BJ (cell line): ENCODE data around the gene NR5A1. TPM values are rescaled to one million over a fixed set of nuclear protein-coding genes. Genes with fewer than 3 reads are reported as not detected.

Experiments used
- CTCF ChIA-PET: fragments of 350-600 bp; formaldehyde crosslinking; extraction: SDS; loops from one replicate; lab custom pipeline; 2021; ENCODE audit warnings: antibody characterized with exemption, inconsistent platforms; lab: Yijun Ruan, JAX
- POLR2A ChIA-PET: fragments of 300-600 bp; sonication (Branson Sonifier 250); formaldehyde crosslinking; extraction: SDS; loops from one replicate; lab custom pipeline; 2021; ENCODE audit warnings: antibody characterized with exemption; lab: Charles Lee
- DNase-seq: peaks from one replicate; pipeline ENCODE4 v3.0.0-alpha.2; 2011; ENCODE audit warnings: low read depth
- H3K27me3 ChIP-seq: 2 replicates; pipeline ENCODE4 v1.6.0; 2011; ENCODE audit warnings: low read length; ENCODE audit not compliant: control insufficient read depth, insufficient read depth
- H3K36me3 ChIP-seq: 2 replicates; pipeline ENCODE4 v1.5.1; 2011; ENCODE audit warnings: low read length; ENCODE audit not compliant: control insufficient read depth, insufficient read depth
- H3K4me3 ChIP-seq: 2 replicates; pipeline ENCODE4 v1.5.1; 2011; ENCODE audit warnings: low read depth, mild to moderate bottlenecking, control low read depth, low read length
- CTCF ChIP-seq: IDR thresholded peaks from 2 replicates; pipeline ENCODE4 v1.5.1; 2011; ENCODE audit warnings: low read depth, mild to moderate bottlenecking, control low read depth, inconsistent platforms, low read length, moderate library complexity; ENCODE audit not compliant: insufficient read depth
- polyA plus RNA-seq: library from polyadenylated mRNA; depleted of rRNA; stranded (reverse); fragments of >200 nt; gene quantifications from 2 replicates; pipeline ENCODE4 v1.2.3, GENCODE V29; 2011

The NR5A1 gene
- polyA plus RNA-seq, 1 experiment, result not detected

- Histone ChIP-seq H3K4me3 (no peak overlapping the region), H3K36me3 (no peaks in the 10 kb centered on the region), H3K27me3 (peaks cover 39% of the 10 kb centered on the region)
- ChIA-PET POLR2A (no interaction called here), CTCF (interaction anchor here (0.6 kb wide), 1 partner anchor 854 kb away, joined by 3 read pairs; no protein-coding TSS in a partner anchor)
- TF ChIP-seq CTCF, result no peak
- no peak for DNase-seq
Observed at GRCh38 chr9:124487260-124488182, 19.7 kb downstream of the NR5A1 start.

- peaks cover 40% of the 10 kb centered on the region for H3K27me3 ChIP-seq
- POLR2A ChIA-PET, result no interaction called here
- no peak overlapping the region for H3K4me3 ChIP-seq
- no peak for DNase-seq
- TF ChIP-seq CTCF, result no peak
- no peaks in the 10 kb centered on the region for H3K36me3 ChIP-seq
- CTCF ChIA-PET, result no interaction called here
Observed at GRCh38 chr9:124486778-124487259, 20.4 kb downstream of the NR5A1 start.

- H3K4me3 ChIP-seq, result no peak overlapping the region
- DNase-seq, result no peak
- peaks cover 41% of the 10 kb centered on the region for H3K27me3 ChIP-seq
- TF ChIP-seq CTCF, result no peak
- no peaks in the 10 kb centered on the region for H3K36me3 ChIP-seq
- POLR2A ChIA-PET, result interaction anchor here (0.6 kb wide), 1 partner anchor 8 kb away, joined by 7 read pairs; no protein-coding TSS in a partner anchor
- CTCF ChIA-PET, result no interaction called here
Observed at GRCh38 chr9:124485936-124486335, 21.3 kb downstream of the NR5A1 start.

- Histone ChIP-seq H3K36me3 (no peaks in the 10 kb centered on the region), H3K27me3 (peaks cover 39% of the 10 kb centered on the region), H3K4me3 (no peak overlapping the region)
- ChIA-PET CTCF (no interaction called here), POLR2A (no interaction called here)
- no peak for TF ChIP-seq CTCF
- no peak for DNase-seq
Observed at GRCh38 chr9:124485201-124485600, 22.0 kb downstream of the NR5A1 start.

GRCh38 chr9:124483481-124483880, 23.7 kb downstream of the NR5A1 start:
- peaks cover 27% of the 10 kb centered on the region for H3K27me3 ChIP-seq
- ChIA-PET POLR2A (no interaction called here), CTCF (no interaction called here)
- no peaks in the 10 kb centered on the region for H3K36me3 ChIP-seq
- no peak for DNase-seq
- no peak overlapping the region for H3K4me3 ChIP-seq
- TF ChIP-seq CTCF, result no peak
